T-helper 2 cell treated with Interferon-gamma antibody and Interleukin-4, amounts not matched to agents 5 μg/mL and 100 μg/mL, for 36 hours (primary cell): ENCODE measurements around the gene IL31RA.

ENCODE experiments used
- DNase-seq: peaks from one replicate; pipeline ENCODE4 v3.0.0; 2021; ENCODE audit warnings: low spot score
- H3K27ac Mint-ChIP-seq: one replicate; pipeline ENCODE4 v1.8.0; 2021; ENCODE audit warnings: mild to moderate bottlenecking, mixed read lengths
- H3K27me3 Mint-ChIP-seq: one replicate; pipeline ENCODE4 v1.8.0; 2021; ENCODE audit warnings: low read depth, mixed read lengths
- H3K36me3 Mint-ChIP-seq: one replicate; pipeline ENCODE4 v1.8.0; 2021; ENCODE audit warnings: low read depth, mixed read lengths
- H3K4me1 Mint-ChIP-seq: one replicate; pipeline ENCODE4 v1.8.0; 2021; ENCODE audit warnings: low read depth, mixed read lengths
- H3K4me3 Mint-ChIP-seq: one replicate; pipeline ENCODE4 v1.8.0; 2022; ENCODE audit warnings: mild to moderate bottlenecking, moderate library complexity, mixed read lengths
- H3K9me3 Mint-ChIP-seq: one replicate; pipeline ENCODE4 v1.8.0; 2021; ENCODE audit warnings: mixed read lengths

Gene IL31RA

DNA sequence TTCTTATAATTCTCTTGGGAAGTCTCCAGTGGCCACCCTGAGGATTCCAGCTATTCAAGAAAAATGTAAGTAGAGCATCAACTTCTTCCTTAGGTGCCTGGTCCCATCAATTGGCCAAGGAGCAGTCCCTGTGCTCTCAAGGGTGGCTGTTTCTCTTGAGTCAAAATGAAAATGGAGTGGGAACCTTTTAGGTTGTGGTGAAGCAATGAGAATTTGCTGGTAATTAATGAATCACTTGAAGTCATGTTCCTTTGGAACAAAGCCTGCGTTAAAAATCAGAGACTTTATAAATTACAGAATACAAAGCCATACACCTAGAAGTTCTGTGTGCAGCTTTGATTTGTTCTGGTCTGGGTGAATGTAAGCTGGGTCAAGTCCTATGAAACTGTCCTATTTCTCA lies 48.9 kb downstream of the IL31RA start:
- DNase-seq: no peak
- Mint-ChIP-seq H3K27ac (no peak overlapping the region), H3K36me3 (no peaks in the 10 kb centered on the region), H3K4me3 (no peak overlapping the region), H3K9me3 (no peaks in the 10 kb centered on the region), H3K4me1 (peaks cover 36% of the 10 kb centered on the region), H3K27me3 (peaks cover 5% of the 10 kb centered on the region)

DNA sequence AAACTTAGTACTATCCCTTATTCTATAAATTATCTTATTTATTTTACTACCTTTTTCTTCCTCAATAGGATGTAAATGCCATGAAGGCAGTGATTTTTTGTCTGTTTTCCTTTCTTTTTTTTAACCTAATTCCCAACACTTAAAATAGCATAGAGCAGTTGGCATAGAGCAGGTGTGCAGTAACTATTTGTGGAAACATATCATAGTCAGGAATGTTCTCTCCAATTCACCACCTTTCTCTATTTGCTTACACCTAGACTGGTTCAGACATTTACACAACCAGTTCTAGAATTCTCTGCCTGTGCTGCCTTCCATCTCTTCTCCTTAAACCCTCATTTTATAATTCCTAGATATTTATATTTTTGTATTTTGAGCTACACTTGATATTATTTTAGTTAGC lies 49.6 kb downstream of the IL31RA start:
- Mint-ChIP-seq H3K36me3 (no peaks in the 10 kb centered on the region), H3K9me3 (no peaks in the 10 kb centered on the region), H3K4me3 (no peak overlapping the region), H3K27me3 (peaks cover 10% of the 10 kb centered on the region), H3K27ac (no peak overlapping the region), H3K4me1 (peaks cover 37% of the 10 kb centered on the region)
- no peak for DNase-seq

DNA sequence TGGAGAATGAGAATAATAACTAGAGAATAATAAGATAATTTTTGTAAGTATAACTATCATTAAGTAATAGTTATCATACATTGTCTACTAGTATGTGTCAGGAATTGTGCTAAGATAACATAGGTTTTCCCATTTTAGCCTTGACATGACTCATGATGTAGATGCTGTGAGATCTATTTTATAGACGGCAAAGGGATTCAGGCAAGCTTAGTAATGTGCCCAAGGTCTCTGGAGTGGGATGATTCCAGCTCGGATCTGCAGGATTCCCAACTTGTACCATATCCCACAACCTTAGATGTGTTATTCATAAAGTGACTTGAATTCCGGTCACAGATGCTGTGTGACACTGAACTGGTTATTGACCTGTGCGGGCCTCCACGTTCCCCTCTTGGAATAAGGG lies 51.5 kb downstream of the IL31RA start:
- Mint-ChIP-seq H3K27me3 (peaks cover 5% of the 10 kb centered on the region), H3K36me3 (no peaks in the 10 kb centered on the region), H3K4me1 (peaks cover 34% of the 10 kb centered on the region), H3K27ac (no peak overlapping the region), H3K9me3 (no peaks in the 10 kb centered on the region), H3K4me3 (peak overlapping the region; percentile 51)
- DNase-seq: no peak

DNA sequence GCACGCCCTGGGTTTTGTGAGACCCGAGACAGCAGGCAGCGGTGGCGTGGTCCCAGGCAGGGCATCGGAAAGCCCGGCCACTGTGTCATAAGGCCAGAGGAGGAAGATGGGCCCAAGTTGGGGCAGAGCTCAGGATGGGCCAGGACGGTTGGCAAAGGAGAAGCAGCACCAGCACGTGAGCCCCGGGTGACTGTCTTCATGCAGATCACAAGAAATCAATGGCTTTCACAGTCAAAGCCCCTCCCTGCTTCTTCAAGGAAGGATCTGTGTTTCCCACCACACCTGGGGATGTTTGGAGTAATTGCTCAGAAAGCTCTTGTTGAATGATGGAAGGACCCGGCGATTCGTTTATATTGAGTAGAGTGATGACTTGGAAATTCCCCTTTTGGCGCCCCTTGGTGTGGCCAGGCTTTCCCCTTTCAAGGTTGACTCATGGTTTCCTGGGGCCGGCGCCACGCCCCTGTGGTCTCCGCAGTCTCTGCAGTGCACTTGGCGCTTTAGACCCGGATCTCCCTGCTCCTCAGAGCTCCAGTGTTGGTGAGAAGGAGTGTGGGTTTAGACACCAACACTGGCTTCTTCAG lies 52.1 kb downstream of the IL31RA start:
- peaks cover 34% of the 10 kb centered on the region for H3K4me1 Mint-ChIP-seq
- H3K9me3 Mint-ChIP-seq: no peaks in the 10 kb centered on the region
- H3K4me3 Mint-ChIP-seq: peak overlapping the region; percentile 51
- H3K36me3 Mint-ChIP-seq: no peaks in the 10 kb centered on the region
- peaks cover 5% of the 10 kb centered on the region for H3K27me3 Mint-ChIP-seq
- peak; percentile 83 for DNase-seq
- peak overlapping the region; percentile 27 for H3K27ac Mint-ChIP-seq

DNA sequence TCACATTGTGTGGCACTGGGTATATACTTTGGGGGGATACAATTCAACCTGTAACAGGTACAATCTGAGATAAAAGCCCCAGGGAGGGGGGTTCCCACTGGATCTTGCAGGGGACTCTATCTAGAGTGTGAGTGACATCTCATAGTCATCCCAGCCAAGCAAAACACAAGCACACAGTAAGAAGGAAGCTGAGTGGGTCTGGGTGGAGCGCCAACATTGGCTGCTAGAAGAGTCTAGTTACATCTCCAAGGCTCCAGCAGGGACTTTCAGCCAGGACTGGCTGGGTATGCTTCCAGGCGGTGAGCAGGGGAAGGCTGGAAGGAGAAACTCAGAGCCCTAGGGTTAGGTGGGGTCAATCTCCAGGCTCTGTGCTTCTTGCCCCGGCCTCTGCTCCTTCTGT lies 53.0 kb downstream of the IL31RA start:
- Mint-ChIP-seq H3K27me3 (peaks cover 5% of the 10 kb centered on the region), H3K9me3 (peaks cover 3% of the 10 kb centered on the region), H3K36me3 (no peaks in the 10 kb centered on the region), H3K4me3 (no peak overlapping the region), H3K27ac (no peak overlapping the region), H3K4me1 (peaks cover 34% of the 10 kb centered on the region)
- DNase-seq: no peak

DNA sequence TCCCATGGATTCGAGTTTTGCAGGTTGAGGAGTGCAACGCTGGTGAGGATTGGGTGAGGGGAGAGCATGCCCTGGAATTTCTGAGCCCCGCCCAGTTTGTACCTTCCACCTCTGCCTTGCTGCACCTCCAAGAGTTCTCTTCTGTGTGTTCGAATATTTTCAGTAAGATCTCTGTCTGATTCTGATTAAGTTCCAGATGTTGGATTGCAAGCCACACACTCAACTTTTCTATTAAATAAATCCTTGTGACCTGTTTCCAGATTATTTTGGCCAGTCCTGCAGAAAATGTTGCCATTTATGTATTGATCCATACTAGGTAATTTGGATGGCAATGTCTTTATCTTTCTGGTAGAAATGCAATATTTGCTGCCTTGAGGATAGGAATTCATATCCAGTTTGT lies 54.1 kb downstream of the IL31RA start:
- no peak for DNase-seq
- Mint-ChIP-seq H3K36me3 (no peaks in the 10 kb centered on the region), H3K4me1 (peaks cover 28% of the 10 kb centered on the region), H3K27ac (no peak overlapping the region), H3K27me3 (peaks cover 5% of the 10 kb centered on the region), H3K4me3 (no peak overlapping the region), H3K9me3 (peaks cover 5% of the 10 kb centered on the region)

DNA sequence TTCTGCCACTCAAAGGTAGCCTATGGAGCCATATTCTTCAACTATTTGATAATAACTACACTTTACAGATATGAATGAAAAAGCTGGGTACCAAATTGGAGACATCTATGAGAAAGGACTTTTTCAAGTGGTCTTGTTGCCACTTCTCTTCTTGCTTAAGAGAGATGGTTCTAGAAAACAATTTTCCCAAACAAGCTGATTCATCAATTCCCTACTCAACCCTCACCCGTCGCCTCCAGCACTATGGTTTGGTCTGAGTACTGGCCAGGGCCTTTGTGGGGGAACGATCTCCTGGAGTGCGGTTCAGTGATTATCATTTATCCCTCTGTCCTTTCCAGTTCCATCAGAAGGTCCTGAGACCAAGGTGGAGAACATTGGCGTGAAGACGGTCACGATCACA lies 56.8 kb downstream of the IL31RA start:
- H3K27me3 Mint-ChIP-seq: peaks cover 5% of the 10 kb centered on the region
- H3K27ac Mint-ChIP-seq: no peak overlapping the region
- H3K36me3 Mint-ChIP-seq: no peaks in the 10 kb centered on the region

DNA sequence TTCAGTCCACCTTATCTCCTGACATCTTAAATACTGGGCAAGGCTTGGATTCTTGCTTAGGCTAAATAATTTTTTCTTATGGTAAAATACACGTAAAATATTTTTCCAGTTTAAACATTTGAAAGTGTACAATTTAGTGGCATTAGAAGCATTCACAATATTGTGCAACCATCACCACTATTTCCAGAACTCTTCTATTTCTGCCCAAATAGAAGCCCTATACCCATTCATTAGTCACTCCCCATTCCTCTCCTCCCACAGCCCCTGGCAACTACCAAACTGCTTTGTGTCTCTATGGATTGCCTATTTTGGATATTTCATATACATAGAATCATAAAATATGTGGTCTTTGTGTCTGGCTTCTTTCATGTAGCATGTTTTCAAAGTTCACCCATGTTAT lies 57.6 kb downstream of the IL31RA start:
- Mint-ChIP-seq H3K36me3 (no peaks in the 10 kb centered on the region), H3K27ac (no peak overlapping the region), H3K4me1 (peaks cover 16% of the 10 kb centered on the region), H3K27me3 (peaks cover 5% of the 10 kb centered on the region), H3K9me3 (peaks cover 5% of the 10 kb centered on the region), H3K4me3 (no peak overlapping the region)
- no peak for DNase-seq

More for the DNA sequence above, 56.8 kb downstream of the IL31RA start:
- Mint-ChIP-seq H3K9me3 (peaks cover 5% of the 10 kb centered on the region), H3K4me3 (no peak overlapping the region), H3K4me1 (peaks cover 24% of the 10 kb centered on the region)
- no peak for DNase-seq

DNA sequence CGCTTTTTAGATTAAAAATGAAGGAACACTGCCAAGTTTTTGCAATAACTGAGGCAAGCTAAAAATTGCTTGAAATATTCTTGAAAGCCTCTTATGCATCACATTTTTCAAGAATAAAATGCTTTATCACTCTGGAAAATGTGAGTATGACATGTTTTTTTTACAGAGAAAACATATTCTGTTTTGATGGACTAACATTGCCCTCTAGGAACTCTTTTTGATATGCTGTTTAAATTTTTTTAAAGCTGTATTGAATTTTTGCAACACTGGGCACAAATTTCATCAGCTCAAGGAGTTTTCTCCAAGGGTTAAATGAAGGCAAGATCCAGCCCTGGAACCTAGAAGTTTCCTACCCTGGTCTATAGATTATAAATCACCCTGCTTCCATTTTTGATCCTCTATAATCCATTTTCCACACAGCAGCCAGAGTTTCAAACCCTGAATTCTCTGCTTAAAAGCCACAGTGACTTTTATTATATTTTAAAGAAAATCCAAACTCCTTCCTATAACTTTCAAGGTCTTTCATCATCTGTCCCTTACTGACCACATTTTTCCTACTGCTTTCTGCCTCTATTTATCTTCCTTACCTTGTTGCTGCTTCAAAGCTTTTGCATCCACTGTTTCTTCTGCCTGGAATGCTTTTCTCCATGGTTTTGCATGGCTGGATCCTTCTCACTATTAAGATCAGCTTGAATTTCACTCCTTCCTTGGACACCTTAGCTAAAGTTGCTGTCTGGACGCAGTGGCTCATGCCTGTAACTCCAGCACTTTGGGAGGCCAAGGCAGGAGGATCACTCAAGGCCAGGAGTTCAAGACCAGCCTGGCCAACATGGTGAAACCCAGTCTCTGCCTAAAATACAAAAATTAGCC lies 60.9 kb downstream of the IL31RA start:
- Mint-ChIP-seq H3K4me1 (peaks cover 3% of the 10 kb centered on the region), H3K27ac (no peak overlapping the region), H3K4me3 (no peak overlapping the region), H3K36me3 (no peaks in the 10 kb centered on the region), H3K9me3 (peaks cover 5% of the 10 kb centered on the region), H3K27me3 (no peaks in the 10 kb centered on the region)
- no peak for DNase-seq

DNA sequence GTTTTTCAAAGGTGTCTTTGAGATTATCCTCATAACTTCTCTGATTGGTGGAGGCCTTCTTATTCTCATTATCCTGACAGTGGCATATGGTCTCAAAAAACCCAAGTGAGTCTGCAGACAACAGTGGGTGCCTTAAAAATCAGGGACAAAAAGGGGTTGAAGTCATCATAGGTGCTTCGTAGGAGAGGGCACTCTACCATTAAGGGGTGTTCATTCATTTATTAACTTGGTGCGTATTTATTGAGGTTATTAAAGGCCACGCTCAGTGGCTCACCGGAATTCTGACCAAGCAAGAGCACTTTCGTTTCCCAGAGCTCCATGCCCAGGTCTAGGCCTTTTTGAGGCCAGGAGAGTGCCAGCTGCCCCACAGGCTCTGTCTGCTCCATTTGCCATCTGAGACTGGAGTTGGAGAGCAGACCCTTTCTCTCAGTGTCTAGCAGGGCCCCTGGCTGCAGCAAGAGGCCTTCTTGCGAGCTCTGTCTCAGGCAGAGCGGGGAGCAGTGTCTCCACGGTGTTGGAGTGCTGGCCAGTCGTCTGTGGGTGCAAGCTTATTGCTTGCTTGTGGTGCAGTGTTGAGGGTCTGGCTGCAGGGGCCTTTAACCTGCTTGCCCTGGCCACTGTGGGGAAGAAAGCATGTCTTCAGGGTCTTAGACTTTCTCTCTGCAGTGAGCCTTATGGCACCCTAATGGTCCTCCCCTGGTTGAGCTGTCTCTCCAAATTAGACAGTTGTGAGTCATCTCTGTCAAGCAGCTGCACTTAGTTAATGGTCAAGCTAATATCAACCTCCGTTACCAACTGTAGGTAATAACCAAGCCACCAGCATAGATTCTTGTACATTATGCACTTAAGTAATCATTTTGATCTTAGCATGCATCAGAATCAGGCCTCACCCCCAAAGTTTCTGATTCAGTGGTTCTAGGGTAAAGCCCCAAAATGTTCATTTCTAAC lies 62.6 kb downstream of the IL31RA start:
- H3K27me3 Mint-ChIP-seq: no peaks in the 10 kb centered on the region
- H3K4me3 Mint-ChIP-seq: no peak overlapping the region
- H3K36me3 Mint-ChIP-seq: no peaks in the 10 kb centered on the region
- H3K4me1 Mint-ChIP-seq: peaks cover 3% of the 10 kb centered on the region
- no peak for DNase-seq
- H3K27ac Mint-ChIP-seq: no peak overlapping the region
- H3K9me3 Mint-ChIP-seq: peaks cover 5% of the 10 kb centered on the region

DNA sequence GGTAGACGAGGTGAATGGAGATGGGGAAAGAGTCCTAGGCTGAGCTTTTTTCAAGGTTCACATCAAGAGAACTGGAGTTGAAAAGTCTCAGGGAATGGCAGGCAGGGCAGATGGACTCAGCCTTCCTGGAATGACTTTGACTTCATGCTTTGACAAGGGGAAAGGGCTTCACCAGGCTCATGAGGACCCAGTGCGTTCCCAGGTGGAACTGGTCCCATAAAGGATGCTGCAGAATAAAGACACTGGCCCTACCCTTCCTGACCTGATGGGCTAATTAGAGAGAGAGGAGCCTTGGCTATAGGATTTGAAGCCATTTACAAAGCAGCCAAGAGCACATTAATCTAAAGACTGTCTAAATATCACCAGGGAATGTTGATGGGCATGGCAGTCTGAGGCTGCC lies 63.8 kb downstream of the IL31RA start:
- H3K36me3 Mint-ChIP-seq: no peaks in the 10 kb centered on the region
- H3K27ac Mint-ChIP-seq: no peak overlapping the region
- no peaks in the 10 kb centered on the region for H3K9me3 Mint-ChIP-seq
- DNase-seq: no peak
- H3K27me3 Mint-ChIP-seq: no peaks in the 10 kb centered on the region
- H3K4me1 Mint-ChIP-seq: peaks cover 11% of the 10 kb centered on the region
- no peak overlapping the region for H3K4me3 Mint-ChIP-seq

DNA sequence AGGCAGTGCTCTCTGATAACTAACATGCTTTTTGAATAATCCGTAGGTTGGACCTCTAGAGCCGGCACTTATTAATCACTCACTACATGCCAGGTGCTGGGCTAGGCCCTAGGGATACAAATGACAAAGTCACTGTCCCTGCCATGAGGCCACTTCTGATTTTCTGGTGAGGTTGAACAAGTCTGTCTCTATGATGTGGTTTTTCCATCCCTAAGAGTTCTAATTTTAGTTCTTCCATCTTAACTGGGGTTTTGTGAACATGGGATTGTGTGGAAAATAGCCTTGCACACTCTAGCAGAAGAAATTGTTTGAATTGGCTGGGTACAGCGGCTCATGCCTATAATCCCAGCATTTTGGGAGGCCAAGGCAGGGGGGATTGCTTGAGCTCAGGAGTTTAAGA lies 64.6 kb downstream of the IL31RA start:
- no peaks in the 10 kb centered on the region for H3K9me3 Mint-ChIP-seq
- H3K27me3 Mint-ChIP-seq: no peaks in the 10 kb centered on the region
- peaks cover 18% of the 10 kb centered on the region for H3K4me1 Mint-ChIP-seq
- H3K4me3 Mint-ChIP-seq: no peak overlapping the region
- no peaks in the 10 kb centered on the region for H3K36me3 Mint-ChIP-seq
- H3K27ac Mint-ChIP-seq: no peak overlapping the region
- DNase-seq: no peak

DNA sequence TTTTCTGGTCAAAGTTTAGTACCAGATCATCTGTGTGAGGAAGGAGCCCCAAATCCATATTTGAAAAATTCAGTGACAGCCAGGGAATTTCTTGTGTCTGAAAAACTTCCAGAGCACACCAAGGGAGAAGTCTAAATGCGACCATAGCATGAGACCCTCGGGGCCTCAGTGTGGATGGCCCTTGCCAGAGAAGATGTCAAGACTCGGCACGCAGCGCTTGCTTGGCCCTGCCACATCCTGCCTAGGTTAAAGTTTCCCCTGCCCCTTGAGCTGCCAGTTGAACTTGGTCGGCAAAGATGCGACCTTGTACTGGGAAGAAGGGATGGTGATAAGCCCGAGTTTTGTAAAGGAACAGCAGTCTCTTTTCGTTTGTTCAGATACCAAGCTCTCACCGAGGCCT lies 65.8 kb downstream of the IL31RA start:
- no peaks in the 10 kb centered on the region for H3K36me3 Mint-ChIP-seq
- no peaks in the 10 kb centered on the region for H3K27me3 Mint-ChIP-seq
- H3K4me3 Mint-ChIP-seq: no peak overlapping the region
- H3K4me1 Mint-ChIP-seq: peaks cover 20% of the 10 kb centered on the region
- no peaks in the 10 kb centered on the region for H3K9me3 Mint-ChIP-seq
- no peak overlapping the region for H3K27ac Mint-ChIP-seq
- DNase-seq: no peak
